Measurements from ENCODE around the gene LCOR.
A peak's percentile ranks its signal among the peaks of the same experiment; 100 is the strongest.
"Not testable (repeated sequence)": the region's sequence is repeated elsewhere in the genome, so short reads cannot be mapped to it uniquely, and the experiment has no call there.

Gene LCOR

GRCh38 chr10:96831867-96832720, at the start of gene LCOR:
Gene LCOR (plus strand): TSS chr10:96832298. CDS start chr10:96949058, 116,760 bp downstream.
- peak; percentile 73 for DNase-seq

- no peak for DNase-seq
Measured at GRCh38 chr10:96784253-96784652, 47.8 kb upstream of the LCOR start.

- DNase-seq = no peak
Measured at GRCh38 chr10:96789571-96790108, 42.5 kb upstream of the LCOR start.

- DNase-seq = no peak
Measured at GRCh38 chr10:96791902-96792301, 40.2 kb upstream of the LCOR start.

- DNase-seq = no peak
Measured at GRCh38 chr10:96794836-96795733, 37.0 kb upstream of the LCOR start.

- DNase-seq = no peak
Measured at GRCh38 chr10:96797485-96797884, 34.6 kb upstream of the LCOR start.

DNA sequence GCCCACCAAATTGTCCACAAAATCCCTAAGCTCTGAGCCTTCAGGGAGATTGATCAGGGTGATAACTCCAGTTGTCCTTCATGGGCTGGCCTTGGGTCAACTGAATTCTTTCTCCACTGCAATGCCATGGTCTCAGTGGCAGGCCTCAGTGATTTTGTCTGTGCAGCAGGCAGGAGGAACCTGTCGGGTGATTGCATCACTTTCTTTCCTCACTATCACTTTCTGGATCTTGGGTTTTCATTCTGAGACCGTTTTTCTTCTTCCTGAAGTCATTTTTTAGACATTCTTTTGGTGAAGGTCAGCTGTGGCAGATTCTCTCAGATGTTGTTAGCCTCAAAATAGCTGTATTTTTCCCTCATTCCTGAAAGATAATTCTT, 28.8 kb upstream of the LCOR start:
- no peak for DNase-seq

DNA sequence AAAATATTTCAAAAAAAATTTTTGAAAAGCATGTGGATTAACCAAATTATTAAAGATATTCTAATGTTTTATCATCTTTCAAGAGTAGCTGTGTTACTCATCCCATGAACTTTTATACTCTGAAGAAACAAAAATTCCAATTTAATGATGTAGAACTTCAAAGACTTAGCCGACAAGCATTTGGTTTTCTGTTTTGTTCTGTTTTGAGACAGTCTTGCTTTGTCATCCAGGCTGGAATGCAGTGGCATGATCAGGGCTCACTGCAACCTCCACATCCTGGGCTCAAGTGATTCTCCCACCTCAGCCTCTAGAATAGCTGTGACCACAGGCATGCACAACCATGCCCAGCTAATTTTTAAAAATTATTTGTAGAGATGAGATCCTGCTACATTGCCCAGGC, 17.8 kb upstream of the LCOR start:
- no peak for DNase-seq

DNA sequence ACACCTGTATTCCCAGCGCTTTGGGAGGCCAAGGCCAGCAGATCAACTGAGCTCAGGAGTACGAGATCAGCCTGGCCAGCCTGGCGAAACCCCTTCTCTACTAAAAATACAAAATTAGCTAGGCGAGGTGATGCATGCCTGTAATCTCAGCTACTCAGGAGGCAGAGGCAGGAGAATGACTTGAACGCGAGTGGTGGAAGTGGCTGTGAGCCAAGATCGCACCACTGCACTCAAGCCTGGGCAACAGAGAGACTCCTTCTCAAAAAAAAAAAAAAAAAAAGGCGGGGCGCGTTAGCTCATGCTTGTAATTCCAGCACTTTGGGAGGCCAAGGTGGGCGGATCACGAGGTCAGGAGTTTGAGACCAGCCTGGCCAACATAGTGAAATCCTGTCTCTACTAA, 13.1 kb upstream of the LCOR start:
- not testable (repeated sequence) for DNase-seq

GRCh38 chr10:96820765-96821164, 11.3 kb upstream of the LCOR start:
- no peak for DNase-seq

- no peak for DNase-seq
Measured at GRCh38 chr10:96826438-96826837, 5.7 kb upstream of the LCOR start.

GRCh38 chr10:96828609-96829008, 3.5 kb upstream of the LCOR start:
- DNase-seq = no peak

DNA sequence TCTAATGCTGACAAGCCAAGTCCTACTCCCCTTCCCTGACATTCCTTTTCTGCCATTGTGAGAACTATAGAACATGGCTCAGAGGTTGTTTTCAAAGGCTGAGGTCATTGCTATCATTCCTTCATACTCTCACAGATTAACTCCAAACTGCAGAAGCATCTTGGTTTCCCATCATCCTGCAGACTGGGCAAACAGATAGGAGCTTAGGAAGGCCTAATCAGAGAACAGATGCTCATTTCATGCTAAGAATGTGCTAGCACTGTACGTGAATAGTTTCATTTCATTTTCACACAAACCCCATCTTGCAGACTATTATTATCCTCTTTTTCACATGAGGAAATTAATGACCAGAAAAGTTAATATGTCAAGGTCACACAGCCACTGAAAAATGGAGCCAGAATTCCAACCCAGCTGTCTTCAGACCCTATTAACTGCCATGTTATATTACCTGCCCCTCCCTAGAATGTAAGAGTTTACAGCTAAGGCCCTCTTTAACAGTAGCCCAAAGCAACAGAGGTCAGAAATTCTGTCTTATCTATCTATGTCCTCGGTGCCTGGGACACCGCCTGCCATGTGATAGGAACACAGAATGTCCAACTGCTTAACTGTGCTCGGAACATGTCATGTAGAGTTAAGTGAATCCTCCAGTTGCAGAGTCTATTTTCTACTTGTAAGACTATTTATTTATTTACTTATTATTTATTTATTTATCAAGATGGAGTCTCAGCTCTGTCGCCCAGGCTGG, 2.9 kb upstream of the LCOR start:
- no peak for DNase-seq

GRCh38 chr10:96830511-96831199, 1.4 kb upstream of the LCOR start:
- peak; percentile 13 for DNase-seq

DNA sequence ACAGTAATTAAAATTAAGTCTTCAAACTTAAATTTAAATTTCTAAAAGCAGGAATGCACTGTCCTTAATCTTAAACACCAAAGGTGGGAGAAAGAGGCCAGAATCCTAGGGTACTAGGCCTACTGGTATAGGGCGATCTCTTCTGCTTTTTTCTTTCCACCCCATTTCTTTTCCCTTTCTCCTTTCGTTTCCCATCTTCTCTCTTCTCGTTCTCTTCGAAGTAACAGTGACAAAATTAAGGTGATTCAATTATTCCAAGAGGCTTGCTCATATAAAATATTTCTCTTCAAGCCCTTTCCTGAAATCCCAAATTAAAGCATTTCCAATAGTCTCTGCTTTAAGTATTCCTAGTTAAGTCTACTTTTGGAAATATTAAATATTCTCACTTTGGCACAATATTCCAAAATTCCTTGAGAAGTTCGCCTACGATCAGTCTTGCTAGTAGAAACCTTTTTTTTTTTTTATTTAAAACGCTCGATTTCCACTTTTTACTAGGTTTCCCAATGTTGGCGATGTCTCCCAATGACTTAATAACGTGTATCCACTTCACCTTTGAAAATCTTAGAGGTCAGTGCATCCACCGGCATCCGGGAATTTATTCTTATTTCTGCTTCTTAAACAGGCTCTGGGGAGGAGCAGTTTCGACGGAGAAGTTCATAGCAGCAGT, 765 bp upstream of the LCOR start:
- DNase-seq = no peak

GRCh38 chr10:96832721-96833219, 672 bp downstream of the LCOR start:
- DNase-seq = peak; percentile 57

DNA sequence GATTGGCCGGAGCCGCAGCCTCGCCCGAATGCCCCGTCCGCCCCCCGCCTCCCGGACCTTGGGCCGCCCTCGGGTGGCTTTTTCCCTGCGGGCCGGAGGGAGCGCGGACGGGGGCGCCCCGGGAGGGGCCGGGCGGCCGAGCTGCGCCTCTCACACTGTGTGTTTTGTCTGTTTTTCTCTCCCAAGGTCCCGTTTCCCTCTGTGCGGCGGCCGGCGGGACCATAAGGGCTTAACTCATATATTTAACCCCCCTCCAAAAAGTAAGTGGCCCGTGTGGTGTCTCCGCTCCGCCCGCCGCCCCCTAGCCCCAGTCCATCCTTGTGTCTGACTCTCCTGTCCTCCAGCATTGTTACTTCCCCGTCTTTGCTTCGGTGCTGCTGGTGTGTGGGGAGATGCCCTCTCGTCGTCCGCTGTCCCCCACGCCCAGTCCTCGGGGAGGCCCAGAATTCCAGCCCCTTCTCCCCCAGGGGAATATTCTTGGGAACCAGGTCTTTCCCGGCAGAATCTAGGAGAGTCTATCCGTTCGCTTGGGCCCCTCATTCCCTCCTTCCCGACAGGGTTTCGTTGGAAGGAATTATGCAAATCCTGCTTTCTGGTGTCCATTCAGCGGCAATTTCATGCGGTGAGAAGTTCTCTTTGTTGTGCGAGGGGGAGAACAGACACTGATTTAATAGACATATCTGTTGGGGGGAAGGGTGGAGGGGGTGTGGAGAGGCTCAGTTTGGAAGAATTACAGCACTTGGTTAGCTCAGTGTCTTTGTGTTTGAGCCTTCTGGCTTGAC, 1.3 kb downstream of the LCOR start:
- DNase-seq = peak; percentile 12

GRCh38 chr10:96834120-96834519, 2.0 kb downstream of the LCOR start:
- no peak for DNase-seq

GRCh38 chr10:96835899-96836298, 3.8 kb downstream of the LCOR start:
- no peak for DNase-seq

- DNase-seq = no peak
Measured at GRCh38 chr10:96838529-96838928, 6.4 kb downstream of the LCOR start.
